ENCODE results near the gene F2R. TPM values are rescaled to one million over a fixed set of nuclear protein-coding genes. Genes with fewer than 3 reads are reported as not detected.
"Not testable (repeated sequence)": the region's sequence is repeated elsewhere in the genome, so short reads cannot be mapped to it uniquely, and the experiment has no call there.

Gene F2R
- polyA plus RNA-seq, 1 experiment = 50.4 TPM

GRCh38 chr5:76751291-76751690 lies 35.4 kb downstream of the F2R start:
- no peak for TF ChIP-seq CTCF (IDR thresholded peaks at IDR 0.05; ENCODE audit: insufficient read depth, low read depth, low read length)
- DNase-seq (ENCODE audit: low read depth) = no peak
- H3K36me3 ChIP-seq (ENCODE audit: control insufficient read depth, insufficient read depth, low read length) = no peaks in the 10 kb centered on the region
- CTCF ChIA-PET = interaction anchor here (0.7 kb wide), 1 partner anchor 24 kb away, joined by 3 read pairs; no protein-coding TSS in a partner anchor
- H3K4me3 ChIP-seq (ENCODE audit: low read depth, low read length) = no peak overlapping the region
- POLR2A ChIA-PET = no interaction called here
- no peaks in the 10 kb centered on the region for H3K27me3 ChIP-seq (ENCODE audit: control insufficient read depth, insufficient read depth, low read length)

- ChIA-PET CTCF (no interaction called here), POLR2A (no interaction called here)
- Histone ChIP-seq H3K36me3 (ENCODE audit: control insufficient read depth, insufficient read depth, low read length) (no peaks in the 10 kb centered on the region), H3K4me3 (ENCODE audit: low read depth, low read length) (no peak overlapping the region), H3K27me3 (ENCODE audit: control insufficient read depth, insufficient read depth, low read length) (no peaks in the 10 kb centered on the region)
- no peak for TF ChIP-seq CTCF (IDR thresholded peaks at IDR 0.05; ENCODE audit: insufficient read depth, low read depth, low read length)
- DNase-seq (ENCODE audit: low read depth) = no peak
Observed at GRCh38 chr5:76754668-76755078, 38.7 kb downstream of the F2R start.

GRCh38 chr5:76755779-76756637 lies 40.1 kb downstream of the F2R start:
- DNase-seq (ENCODE audit: low read depth) = no peak
- Histone ChIP-seq H3K27me3 (ENCODE audit: control insufficient read depth, insufficient read depth, low read length) (0 out of 2 replicates have a peak, but pooled peaks cover 2% of the 10 kb centered on the region), H3K4me3 (ENCODE audit: low read depth, low read length) (no peak overlapping the region), H3K36me3 (ENCODE audit: control insufficient read depth, insufficient read depth, low read length) (no peaks in the 10 kb centered on the region)
- CTCF ChIA-PET = interaction anchor here (0.6 to 2.1 kb wide), 3 partner anchors 46 to 155 kb away, joined by 4 to 5 read pairs (median 4); no protein-coding TSS in a partner anchor
- no peak for TF ChIP-seq CTCF (IDR thresholded peaks at IDR 0.05; ENCODE audit: insufficient read depth, low read depth, low read length)
- POLR2A ChIA-PET = no interaction called here

- 0 out of 2 replicates have a peak, but pooled peaks cover 2% of the 10 kb centered on the region for H3K27me3 ChIP-seq (ENCODE audit: control insufficient read depth, insufficient read depth, low read length)
- no peak overlapping the region for H3K4me3 ChIP-seq (ENCODE audit: low read depth, low read length)
- ChIA-PET CTCF (interaction anchor here (2.1 kb wide), 1 partner anchor 156 kb away, joined by 4 read pairs; no protein-coding TSS in a partner anchor), POLR2A (no interaction called here)
- DNase-seq (ENCODE audit: low read depth) = no peak
- no peaks in the 10 kb centered on the region for H3K36me3 ChIP-seq (ENCODE audit: control insufficient read depth, insufficient read depth, low read length)
- TF ChIP-seq CTCF (IDR thresholded peaks at IDR 0.05; ENCODE audit: insufficient read depth, low read depth, low read length) = no peak
Observed at GRCh38 chr5:76757049-76757448, 41.1 kb downstream of the F2R start.

- H3K36me3 ChIP-seq (ENCODE audit: control insufficient read depth, insufficient read depth, low read length); DNase-seq (ENCODE audit: low read depth); POLR2A ChIA-PET; H3K27me3 ChIP-seq (ENCODE audit: control insufficient read depth, insufficient read depth, low read length); CTCF ChIA-PET; H3K4me3 ChIP-seq (ENCODE audit: low read depth, low read length): not testable (repeated sequence)
Observed at GRCh38 chr5:76761118-76761517, 45.2 kb downstream of the F2R start.
